ENCODE measurements around the gene TRAPPC4. TPM values are rescaled to one million over a fixed set of nuclear protein-coding genes. Genes with fewer than 3 reads are reported as not detected.
"Not testable (repeated sequence)": the region's sequence is repeated elsewhere in the genome, so short reads cannot be mapped to it uniquely, and the experiment has no call there.

TRAPPC4 gene
- total RNA-seq, 3 donors from 2014 or later (not counting 1 experiment from before 2014, with no cell fraction given) = 71.4 to 84.5 (median 77.5) TPM

DNA sequence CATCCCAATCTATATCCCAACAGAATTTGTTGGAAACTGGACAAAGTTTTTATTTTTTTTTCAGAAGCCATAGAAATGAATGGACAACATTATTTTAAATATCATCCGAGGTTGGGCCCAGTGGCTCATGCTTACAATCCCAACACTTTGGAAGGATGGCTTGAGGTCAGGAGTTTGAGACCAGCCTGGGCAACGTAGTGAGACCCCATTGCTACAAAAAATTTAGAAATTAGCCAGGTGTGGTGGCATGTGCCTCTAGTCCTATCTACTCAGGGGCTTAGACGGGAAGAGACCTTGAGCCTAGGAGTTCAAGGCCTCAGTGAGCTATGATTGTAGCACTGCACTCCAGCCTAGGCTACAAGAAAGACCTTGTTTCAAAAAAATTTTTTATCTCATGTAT, 16.2 kb downstream of the TRAPPC4 start:
- ATAC-seq (no peak), DNase-seq (no peak)
- Mint-ChIP-seq H3K36me3 (no peaks in the 10 kb centered on the region), H3K4me1 (peaks cover 0 to 4% of the 10 kb centered on the region in 2 donors), H3K4me3 (no peak overlapping the region), H3K27ac (no peak overlapping the region), H3K27me3 (ENCODE audit: low read depth in 2 of 2) (peaks cover 0 to 4% of the 10 kb centered on the region in 2 donors), H3K9me3 (no peaks in the 10 kb centered on the region)
- 89% methylated on average over 3 of the region's 3 CpGs for WGBS (ENCODE audit: insufficient coverage)
- Histone ChIP-seq H3K9me3 (ENCODE audit: control insufficient read depth, insufficient read depth, low read length) (no peaks in the 10 kb centered on the region), H3K27ac (ENCODE audit: low read length) (no peak overlapping the region), H3K36me3 (ENCODE audit: control insufficient read depth, insufficient read depth, low read length) (no peaks in the 10 kb centered on the region), H3K4me1 (ENCODE audit: control insufficient read depth, insufficient read depth, low read length) (peaks cover 10% of the 10 kb centered on the region), H3K4me3 (ENCODE audit: low read length) (no peak overlapping the region), H3K27me3 (ENCODE audit: control insufficient read depth, insufficient read depth, low read length) (no peaks in the 10 kb centered on the region)
- TF ChIP-seq, protein P1, sequence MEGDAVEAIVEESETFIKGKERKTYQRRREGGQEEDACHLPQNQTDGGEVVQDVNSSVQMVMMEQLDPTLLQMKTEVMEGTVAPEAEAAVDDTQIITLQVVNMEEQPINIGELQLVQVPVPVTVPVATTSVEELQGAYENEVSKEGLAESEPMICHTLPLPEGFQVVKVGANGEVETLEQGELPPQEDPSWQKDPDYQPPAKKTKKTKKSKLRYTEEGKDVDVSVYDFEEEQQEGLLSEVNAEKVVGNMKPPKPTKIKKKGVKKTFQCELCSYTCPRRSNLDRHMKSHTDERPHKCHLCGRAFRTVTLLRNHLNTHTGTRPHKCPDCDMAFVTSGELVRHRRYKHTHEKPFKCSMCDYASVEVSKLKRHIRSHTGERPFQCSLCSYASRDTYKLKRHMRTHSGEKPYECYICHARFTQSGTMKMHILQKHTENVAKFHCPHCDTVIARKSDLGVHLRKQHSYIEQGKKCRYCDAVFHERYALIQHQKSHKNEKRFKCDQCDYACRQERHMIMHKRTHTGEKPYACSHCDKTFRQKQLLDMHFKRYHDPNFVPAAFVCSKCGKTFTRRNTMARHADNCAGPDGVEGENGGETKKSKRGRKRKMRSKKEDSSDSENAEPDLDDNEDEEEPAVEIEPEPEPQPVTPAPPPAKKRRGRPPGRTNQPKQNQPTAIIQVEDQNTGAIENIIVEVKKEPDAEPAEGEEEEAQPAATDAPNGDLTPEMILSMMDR (IDR thresholded peaks at IDR 0.05) = no peak
- intact Hi-C loops (cut with micrococcal nuclease) = no loop called here

DNA sequence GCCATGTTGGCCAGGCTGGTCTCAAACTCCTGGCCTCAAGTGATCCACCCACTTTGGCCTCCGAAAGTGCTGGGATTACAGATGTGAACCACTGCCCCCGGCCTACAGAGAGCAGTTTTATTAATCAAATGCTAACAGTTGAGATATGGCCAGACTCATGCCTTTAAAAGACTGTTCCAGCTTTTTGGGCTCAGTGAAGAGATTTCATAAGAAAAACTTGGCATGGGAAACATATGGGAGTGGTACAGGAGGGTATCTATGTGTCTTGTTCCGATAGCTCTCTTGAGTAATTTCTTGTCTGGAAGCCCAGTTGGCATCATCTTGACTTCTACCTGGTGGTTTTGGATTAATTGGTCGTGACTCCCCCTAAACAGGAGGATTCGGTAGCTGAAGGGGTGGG, 20.3 kb downstream of the TRAPPC4 start:
- H3K27me3 Mint-ChIP-seq (ENCODE audit: low read depth in 2 of 2) = peaks cover 0 to 4% of the 10 kb centered on the region in 2 donors
- H3K36me3 Mint-ChIP-seq = no peaks in the 10 kb centered on the region
- H3K27ac Mint-ChIP-seq = no peak overlapping the region
- no peaks in the 10 kb centered on the region for H3K27me3 ChIP-seq (ENCODE audit: control insufficient read depth, insufficient read depth, low read length)
- H3K9me3 ChIP-seq (ENCODE audit: control insufficient read depth, insufficient read depth, low read length) = no peaks in the 10 kb centered on the region
- TF ChIP-seq, protein P1 (IDR thresholded peaks at IDR 0.05) = no peak
- no peak overlapping the region for H3K4me3 Mint-ChIP-seq
- H3K4me1 Mint-ChIP-seq = no peaks in the 10 kb centered on the region
- no peak overlapping the region for H3K4me3 ChIP-seq (ENCODE audit: low read length)
- H3K27ac ChIP-seq (ENCODE audit: low read length) = no peak overlapping the region
- intact Hi-C loops (cut with micrococcal nuclease) = no loop called here
- H3K9me3 Mint-ChIP-seq = no peaks in the 10 kb centered on the region
- 91% methylated on average over 5 of the region's 5 CpGs for WGBS (ENCODE audit: insufficient coverage)
- no peaks in the 10 kb centered on the region for H3K36me3 ChIP-seq (ENCODE audit: control insufficient read depth, insufficient read depth, low read length)
- DNase-seq = no peak
- no peaks in the 10 kb centered on the region for H3K4me1 ChIP-seq (ENCODE audit: control insufficient read depth, insufficient read depth, low read length)
- no peak for ATAC-seq

DNA sequence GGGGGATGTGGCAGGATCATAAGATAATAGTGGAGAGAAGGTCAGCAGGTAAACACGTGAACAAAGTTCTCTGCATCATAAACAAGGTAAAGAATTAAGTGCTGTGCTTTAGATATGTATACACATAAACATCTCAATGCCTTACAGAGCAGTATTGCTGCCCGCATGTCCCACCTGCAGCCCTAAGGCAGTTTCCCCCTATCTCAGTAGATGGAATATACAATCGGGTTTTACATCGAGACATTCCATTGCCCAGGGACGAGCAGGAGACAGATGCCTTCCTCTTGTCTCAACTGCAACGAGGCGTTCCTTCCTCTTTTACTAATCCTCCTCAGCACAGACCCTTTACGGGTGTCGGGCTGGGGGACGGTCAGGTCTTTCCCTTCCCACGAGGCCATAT, 20.9 kb downstream of the TRAPPC4 start:
- H3K27me3 Mint-ChIP-seq (ENCODE audit: low read depth in 2 of 2); intact Hi-C loops (cut with micrococcal nuclease); DNase-seq; H3K4me3 Mint-ChIP-seq; H3K27me3 ChIP-seq (ENCODE audit: control insufficient read depth, insufficient read depth, low read length); H3K4me3 ChIP-seq (ENCODE audit: low read length); H3K9me3 Mint-ChIP-seq; H3K36me3 ChIP-seq (ENCODE audit: control insufficient read depth, insufficient read depth, low read length); H3K36me3 Mint-ChIP-seq; H3K9me3 ChIP-seq (ENCODE audit: control insufficient read depth, insufficient read depth, low read length); H3K4me1 ChIP-seq (ENCODE audit: control insufficient read depth, insufficient read depth, low read length); ATAC-seq; H3K4me1 Mint-ChIP-seq; H3K27ac ChIP-seq (ENCODE audit: low read length); H3K27ac Mint-ChIP-seq: not testable (repeated sequence)
- whole genome bisulfite sequencing (ENCODE audit: insufficient coverage) = 12% methylated on average over 5 of the region's 11 CpGs

DNA sequence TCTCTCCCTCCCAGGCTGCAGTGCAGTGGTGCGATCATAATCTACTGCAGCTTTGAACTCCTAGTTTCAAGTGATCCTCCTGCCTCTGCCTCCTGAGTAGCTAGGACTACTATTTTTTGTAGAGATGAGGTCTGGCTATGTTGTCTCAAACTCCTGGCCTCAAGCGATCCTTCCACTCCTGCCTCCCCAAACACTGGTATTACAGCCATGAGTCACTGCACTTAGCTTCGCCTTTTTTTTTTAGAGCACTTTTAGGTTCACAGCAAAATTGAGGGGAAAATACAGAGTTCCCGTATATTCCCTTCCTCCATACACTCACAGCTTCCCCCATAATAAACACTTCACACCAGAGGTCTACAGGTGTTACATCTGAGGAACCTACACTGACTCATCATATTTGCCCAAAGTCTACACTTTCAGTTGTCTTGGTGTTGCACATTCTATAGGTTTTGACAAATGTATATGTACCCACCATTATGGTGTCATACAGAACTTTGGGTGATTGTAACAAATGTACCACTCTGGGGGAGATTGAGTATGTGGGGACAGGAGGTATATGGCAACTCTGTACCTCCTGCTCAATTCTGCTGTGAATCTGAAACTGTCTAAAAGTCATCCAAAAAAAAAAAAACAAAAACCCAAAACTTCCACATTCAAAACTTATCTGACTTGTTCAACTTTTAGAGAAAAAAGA, 23.4 kb downstream of the TRAPPC4 start:
- 91% methylated on average over 4 of the region's 4 CpGs for WGBS (ENCODE audit: insufficient coverage)
- Mint-ChIP-seq H3K27ac (no peak overlapping the region), H3K4me3 (no peak overlapping the region), H3K9me3 (no peaks in the 10 kb centered on the region), H3K4me1 (no peaks in the 10 kb centered on the region), H3K36me3 (no peaks in the 10 kb centered on the region), H3K27me3 (ENCODE audit: low read depth in 2 of 2) (peaks cover 0 to 4% of the 10 kb centered on the region in 2 donors)
- Histone ChIP-seq H3K4me1 (ENCODE audit: control insufficient read depth, insufficient read depth, low read length) (no peaks in the 10 kb centered on the region), H3K9me3 (ENCODE audit: control insufficient read depth, insufficient read depth, low read length) (no peaks in the 10 kb centered on the region), H3K27me3 (ENCODE audit: control insufficient read depth, insufficient read depth, low read length) (no peaks in the 10 kb centered on the region), H3K27ac (ENCODE audit: low read length) (no peak overlapping the region), H3K36me3 (ENCODE audit: control insufficient read depth, insufficient read depth, low read length) (peaks cover 20% of the 10 kb centered on the region), H3K4me3 (ENCODE audit: low read length) (no peak overlapping the region)
- TF ChIP-seq, protein P1 (IDR thresholded peaks at IDR 0.05) = no peak
- no peak for ATAC-seq
- DNase-seq = no peak
- intact Hi-C loops (cut with micrococcal nuclease) = no loop called here
